ENCODE data around the gene CYB5B. TPM values are rescaled to one million over a fixed set of nuclear protein-coding genes. Genes with fewer than 3 reads are reported as not detected.

Gene CYB5B
- total RNA-seq, 1 donor, result 67.7 TPM

GRCh38 chr16:69514356-69514755 lies 89.9 kb downstream of the CYB5B start:
- Histone ChIP-seq H3K4me3 (ENCODE audit: insufficient read depth, low read length) (no peak overlapping the region), H3K27ac (ENCODE audit: low read depth, low read length) (no peak overlapping the region), H3K27me3 (ENCODE audit: insufficient read depth, low read length) (peaks cover 2% of the 10 kb centered on the region), H3K4me2 (ENCODE audit: insufficient read depth, low read length) (no peak overlapping the region), H2AFZ (ENCODE audit: low read length) (no peak overlapping the region), H3K36me3 (ENCODE audit: insufficient read depth, low read length) (no peaks in the 10 kb centered on the region), H3K9me3 (ENCODE audit: low read depth, low read length) (no peaks in the 10 kb centered on the region), H3K79me2 (ENCODE audit: insufficient read depth, low read length) (no peaks in the 10 kb centered on the region), H3K4me1 (ENCODE audit: insufficient read depth, low read length) (peaks cover 4% of the 10 kb centered on the region), H4K20me1 (ENCODE audit: insufficient read depth, low read length) (no peaks in the 10 kb centered on the region)
- DNase-seq (ENCODE audit: insufficient read length, low spot score, missing footprints), result no peak
- no peak for TF ChIP-seq CTCF (IDR thresholded peaks at IDR 0.05; ENCODE audit: extremely low read depth, low read depth, low read length)

Other genes with a start within 250 kb of the CYB5B start
- 35.5 and 38.6 TPM in 2 replicates for gene SNTB2, start 237.5 kb upstream of the CYB5B start, total RNA-seq
- 31.8 and 32.6 TPM in 2 replicates for gene VPS4A, start 113.3 kb upstream of the CYB5B start, total RNA-seq
- gene PDF, start 94.0 kb upstream of the CYB5B start, total RNA-seq, result 11.2 and 13.0 TPM in 2 replicates
- 34.0 and 38.6 TPM in 2 replicates for gene COG8, start 85.1 kb upstream of the CYB5B start, total RNA-seq
- gene NIP7, start 84.8 kb upstream of the CYB5B start, total RNA-seq, result 20.6 and 22.8 TPM in 2 replicates
- gene TMED6, start 72.8 kb upstream of the CYB5B start, total RNA-seq, result 0.29 and 0.72 TPM in 2 replicates
- 9.8 and 10.3 TPM in 2 replicates for gene TERF2, start 38.6 kb upstream of the CYB5B start, total RNA-seq
- gene NFAT5, start 141.3 kb downstream of the CYB5B start, total RNA-seq, result 29.3 and 41.8 TPM in 2 replicates